Measurements from ENCODE around the gene BOD1L1.

DNA sequence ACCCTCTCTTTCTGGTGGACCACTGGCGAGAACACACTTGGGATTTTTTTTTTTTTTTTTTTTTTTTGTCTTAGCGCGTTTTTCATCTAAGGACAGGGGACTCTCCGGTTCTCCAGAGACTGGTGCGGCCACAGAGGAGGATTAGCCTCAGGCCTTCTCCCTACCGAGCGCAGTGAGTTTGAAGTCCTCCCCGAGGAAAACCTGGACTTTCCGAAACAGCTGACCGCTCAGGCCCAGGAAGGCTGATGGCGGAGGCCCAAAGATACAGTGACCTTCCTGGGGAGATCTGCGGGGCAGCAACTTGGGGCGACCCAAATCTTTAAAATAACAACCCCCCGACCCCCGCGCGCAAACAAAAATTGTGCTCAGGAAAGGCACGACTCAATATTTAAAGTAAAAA lies 92.4 kb downstream of the BOD1L1 start:
- TF ChIP-seq, protein P1, sequence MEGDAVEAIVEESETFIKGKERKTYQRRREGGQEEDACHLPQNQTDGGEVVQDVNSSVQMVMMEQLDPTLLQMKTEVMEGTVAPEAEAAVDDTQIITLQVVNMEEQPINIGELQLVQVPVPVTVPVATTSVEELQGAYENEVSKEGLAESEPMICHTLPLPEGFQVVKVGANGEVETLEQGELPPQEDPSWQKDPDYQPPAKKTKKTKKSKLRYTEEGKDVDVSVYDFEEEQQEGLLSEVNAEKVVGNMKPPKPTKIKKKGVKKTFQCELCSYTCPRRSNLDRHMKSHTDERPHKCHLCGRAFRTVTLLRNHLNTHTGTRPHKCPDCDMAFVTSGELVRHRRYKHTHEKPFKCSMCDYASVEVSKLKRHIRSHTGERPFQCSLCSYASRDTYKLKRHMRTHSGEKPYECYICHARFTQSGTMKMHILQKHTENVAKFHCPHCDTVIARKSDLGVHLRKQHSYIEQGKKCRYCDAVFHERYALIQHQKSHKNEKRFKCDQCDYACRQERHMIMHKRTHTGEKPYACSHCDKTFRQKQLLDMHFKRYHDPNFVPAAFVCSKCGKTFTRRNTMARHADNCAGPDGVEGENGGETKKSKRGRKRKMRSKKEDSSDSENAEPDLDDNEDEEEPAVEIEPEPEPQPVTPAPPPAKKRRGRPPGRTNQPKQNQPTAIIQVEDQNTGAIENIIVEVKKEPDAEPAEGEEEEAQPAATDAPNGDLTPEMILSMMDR (IDR thresholded peaks at IDR 0.05) = no peak
- no peak for TF ChIP-seq POLR2A (IDR thresholded peaks at IDR 0.05)
